HepG2 (cell line): ENCODE measurements around the gene OSR1. TPM values are rescaled to one million over a fixed set of nuclear protein-coding genes. Genes with fewer than 3 reads are reported as not detected.

Source experiments
- AFF4 ChIP-seq: sonication (generic); formaldehyde crosslinking; IDR thresholded peaks from 2 replicates; pipeline ENCODE4 v1.4.0; 2020; ENCODE audit warnings: missing genetic modification reagents
- E2F1 ChIP-seq: sonication (generic); formaldehyde crosslinking; IDR thresholded peaks from 2 replicates; pipeline ENCODE4 v1.5.0; 2020; ENCODE audit warnings: missing genetic modification reagents
- GFI1 ChIP-seq: sonication (generic); formaldehyde crosslinking; IDR thresholded peaks from 2 replicates; pipeline ENCODE4 v1.5.0; 2020; ENCODE audit warnings: missing genetic modification reagents, mild to moderate bottlenecking, borderline replicate concordance
- HINFP ChIP-seq: sonication (generic); formaldehyde crosslinking; IDR thresholded peaks from 2 replicates; pipeline ENCODE4 v1.4.0; 2020; ENCODE audit warnings: low read depth, mild to moderate bottlenecking, missing genetic modification reagents
- MXD3 ChIP-seq: IDR thresholded peaks from 2 replicates; pipeline ENCODE4 v1.6.1; 2016; ENCODE audit warnings: mild to moderate bottlenecking, missing biosample characterization, missing genetic modification reagents
- RAD51 ChIP-seq: fragments of 450-650 bp; IDR thresholded peaks from 2 replicates; pipeline ENCODE4 v1.6.1; 2016; ENCODE audit warnings: borderline replicate concordance
- SP2 ChIP-seq: sonication (generic); formaldehyde crosslinking; IDR thresholded peaks from 2 replicates; pipeline ENCODE4 v1.5.1; 2020; ENCODE audit warnings: mild to moderate bottlenecking, missing genetic modification reagents
- SRY ChIP-seq: sonication (generic); formaldehyde crosslinking; IDR thresholded peaks from 2 replicates; pipeline ENCODE4 v1.8.0; 2022; ENCODE audit warnings: mild to moderate bottlenecking, missing genetic modification reagents
- TRIM22 ChIP-seq: fragments of 450-650 bp; IDR thresholded peaks from 2 replicates; pipeline ENCODE4 v1.6.1; 2017
- ZBTB37 ChIP-seq: sonication (generic); formaldehyde crosslinking; IDR thresholded peaks from 2 replicates; pipeline ENCODE4 v1.4.0; 2020; ENCODE audit warnings: mild to moderate bottlenecking, missing genetic modification reagents
- ZNF703 ChIP-seq: sonication (generic); formaldehyde crosslinking; IDR thresholded peaks from 2 replicates; pipeline ENCODE4 v1.5.1; 2020; ENCODE audit warnings: missing genetic modification reagents, mild to moderate bottlenecking, moderate library complexity, borderline replicate concordance
- polyA plus RNA-seq, 8 experiments: library from polyadenylated mRNA; depleted of rRNA in 3 of 8; stranded (reverse) in 7 of 8; unstranded in 1 of 8; fragments of >200 nt; fragmentation: Illumina TruSeq in 4 of 8; extraction: Trizol in 4 of 8; gene quantifications; 2 replicates each; pipeline versions ENCODE4 v1.2.1 to v1.2.3, GENCODE V29; 2011 to 2016; ENCODE audit warnings: low read depth in 4 of 8, missing spikeins in 1 of 8, mixed read lengths in 1 of 8; ENCODE audit not compliant: insufficient read depth in 1 of 8
- total RNA-seq, 5 experiments: library from RNA; depleted of rRNA; stranded (reverse); fragments of >200 nt; fragmentation: Illumina TruSeq; extraction: Trizol; gene quantifications; 2 replicates each; pipeline ENCODE4 v1.2.3, GENCODE V29; 2016; ENCODE audit warnings: low read depth in 1 of 5

The OSR1 gene
- total and polyA plus RNA-seq, 2 of the 13 experiments (the other 11 are each of a cell fraction or from before 2014, with no cell fraction given): 0.63 to 1.1 TPM

GRCh38 chr2:19349911-19350677 lies 8.3 kb downstream of the OSR1 start (continued):
- no peak for TF ChIP-seq HINFP (CRISPR knock-in tag)
- TF ChIP-seq SP2: no peak
- TF ChIP-seq MXD3 (CRISPR knock-in tag): peak; percentile 70
- no peak for TF ChIP-seq TRIM22
- TF ChIP-seq ZBTB37 (CRISPR knock-in tag): no peak
- no peak for TF ChIP-seq AFF4
- no peak for TF ChIP-seq E2F1 (CRISPR knock-in tag)
- TF ChIP-seq RAD51: no peak
- no peak for TF ChIP-seq GFI1
- TF ChIP-seq SRY (CRISPR knock-in tag): no peak
- no peak for TF ChIP-seq ZNF703 (CRISPR knock-in tag)
- TF ChIP-seq, all 625 proteins: peak for 59
